Fibroblast of pulmonary artery (primary cell): Measurements from ENCODE around the gene ZNRF4.

Experiments
- DNase-seq: peaks from one replicate; pipeline ENCODE4 v3.0.0-alpha.2; 2010; ENCODE audit warnings: low read depth
- H3K4me3 ChIP-seq: replicated peaks from 2 replicates; pipeline ENCODE4 v1.5.1; 2011; ENCODE audit warnings: low read depth, mild to moderate bottlenecking, control low read depth, low read length, moderate library complexity
- TF ChIP-seq, protein P1 (sequence below): IDR thresholded peaks from 2 replicates; pipeline ENCODE4 v1.5.1; 2011; ENCODE audit warnings: mild to moderate bottlenecking, control low read depth, low read length, inconsistent platforms; ENCODE audit errors: missing control alignments

The ZNRF4 gene

GRCh38 chr19:5450482-5451126 lies 4.6 kb upstream of the ZNRF4 start:
- TF ChIP-seq, protein P1, sequence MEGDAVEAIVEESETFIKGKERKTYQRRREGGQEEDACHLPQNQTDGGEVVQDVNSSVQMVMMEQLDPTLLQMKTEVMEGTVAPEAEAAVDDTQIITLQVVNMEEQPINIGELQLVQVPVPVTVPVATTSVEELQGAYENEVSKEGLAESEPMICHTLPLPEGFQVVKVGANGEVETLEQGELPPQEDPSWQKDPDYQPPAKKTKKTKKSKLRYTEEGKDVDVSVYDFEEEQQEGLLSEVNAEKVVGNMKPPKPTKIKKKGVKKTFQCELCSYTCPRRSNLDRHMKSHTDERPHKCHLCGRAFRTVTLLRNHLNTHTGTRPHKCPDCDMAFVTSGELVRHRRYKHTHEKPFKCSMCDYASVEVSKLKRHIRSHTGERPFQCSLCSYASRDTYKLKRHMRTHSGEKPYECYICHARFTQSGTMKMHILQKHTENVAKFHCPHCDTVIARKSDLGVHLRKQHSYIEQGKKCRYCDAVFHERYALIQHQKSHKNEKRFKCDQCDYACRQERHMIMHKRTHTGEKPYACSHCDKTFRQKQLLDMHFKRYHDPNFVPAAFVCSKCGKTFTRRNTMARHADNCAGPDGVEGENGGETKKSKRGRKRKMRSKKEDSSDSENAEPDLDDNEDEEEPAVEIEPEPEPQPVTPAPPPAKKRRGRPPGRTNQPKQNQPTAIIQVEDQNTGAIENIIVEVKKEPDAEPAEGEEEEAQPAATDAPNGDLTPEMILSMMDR = no peak
- DNase-seq = no peak
- no peak overlapping the region for H3K4me3 ChIP-seq

DNA sequence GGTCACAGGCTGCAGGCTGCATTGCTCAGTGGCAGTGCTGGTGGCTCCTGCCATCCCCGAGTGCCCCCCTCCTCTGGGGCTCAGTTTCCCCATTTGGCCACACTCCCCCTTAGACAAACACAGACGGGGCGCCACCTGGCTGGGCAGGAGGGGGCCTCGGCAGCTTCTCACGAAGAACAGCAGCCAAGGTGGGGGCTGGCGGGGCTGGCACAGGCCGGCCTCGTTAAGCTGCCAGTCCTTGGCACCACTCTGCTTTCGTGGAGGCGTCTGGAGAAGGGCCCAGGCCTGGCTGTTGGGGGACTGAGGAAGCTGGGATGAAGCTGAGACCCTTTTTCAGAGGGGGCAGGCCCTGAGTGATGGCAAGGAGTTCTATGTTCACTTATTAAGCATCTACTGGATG lies 3.7 kb upstream of the ZNRF4 start:
- no peak for DNase-seq
- TF ChIP-seq, protein P1 = no peak

DNA sequence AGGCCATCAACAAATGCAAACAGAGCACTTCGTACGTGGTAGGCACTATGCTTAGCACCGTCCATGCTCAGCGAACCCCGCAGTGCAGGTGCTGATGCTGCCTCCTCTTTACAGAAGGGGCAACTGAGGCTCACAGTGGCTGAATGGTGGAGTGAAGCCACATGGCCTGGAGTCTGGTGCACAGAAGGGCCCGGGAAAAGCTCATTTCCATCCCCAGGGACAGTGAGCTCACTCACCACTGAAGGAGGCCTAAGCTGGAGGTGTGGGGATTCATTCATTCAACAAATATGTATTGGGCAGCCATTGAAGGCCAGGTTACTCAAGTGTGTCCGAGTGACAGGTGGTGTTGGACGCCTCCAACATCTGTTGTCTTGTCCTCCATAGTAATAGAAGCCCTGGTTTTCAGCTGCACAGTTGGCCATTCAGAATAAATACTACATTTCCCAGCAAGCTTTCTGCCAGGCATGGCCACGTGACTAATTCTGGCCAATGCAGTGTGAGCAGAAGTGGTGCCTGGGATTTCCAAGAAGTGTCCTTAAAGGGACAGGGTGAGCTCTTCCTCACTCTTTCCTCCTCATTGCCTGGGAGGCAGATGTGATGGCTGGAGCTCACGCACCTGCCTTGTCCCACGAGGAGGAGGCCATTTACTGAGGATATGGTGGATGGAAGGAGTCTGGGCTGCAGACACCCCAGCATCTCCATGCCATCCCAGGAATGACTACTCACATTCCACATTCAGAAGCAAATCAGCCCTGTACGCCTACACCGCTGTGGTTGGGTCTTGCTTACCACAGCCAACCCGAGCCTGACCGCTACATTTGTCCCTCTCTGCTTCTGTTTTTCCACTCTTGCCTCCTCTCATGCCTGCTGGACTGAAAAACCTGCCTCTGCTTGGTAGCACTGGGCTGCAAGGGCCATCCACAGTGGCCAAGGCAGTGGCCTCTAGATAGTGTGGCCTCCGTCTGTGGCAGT lies 2.3 kb upstream of the ZNRF4 start:
- H3K4me3 ChIP-seq = no peak overlapping the region

More for the DNA sequence above, 3.7 kb upstream of the ZNRF4 start:
- no peak overlapping the region for H3K4me3 ChIP-seq

DNA sequence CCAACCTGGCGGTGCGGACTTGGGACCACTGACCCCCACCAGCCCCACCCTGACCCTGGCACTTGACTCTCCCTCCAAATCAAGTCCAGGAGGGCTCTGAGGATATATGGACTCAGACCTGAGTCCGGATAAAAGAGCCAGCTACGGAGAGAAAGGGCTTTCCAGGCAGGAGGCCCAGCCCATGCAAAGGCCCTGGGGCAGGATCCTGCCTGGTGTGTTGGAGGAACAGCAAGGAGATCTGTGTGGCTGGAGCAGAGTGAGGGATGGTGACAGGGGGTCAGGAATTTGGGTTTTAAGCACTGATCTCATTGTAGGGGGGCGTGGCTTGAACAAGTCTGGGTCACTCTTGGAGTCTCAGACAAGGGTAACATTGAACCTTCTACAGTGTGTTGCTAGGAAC lies 474 bp upstream of the ZNRF4 start:
- DNase-seq = no peak
- H3K4me3 ChIP-seq = no peak overlapping the region
- TF ChIP-seq, protein P1 = no peak

More for the DNA sequence above, 2.3 kb upstream of the ZNRF4 start:
- TF ChIP-seq, protein P1 = no peak
- DNase-seq = peak; percentile 26

DNA sequence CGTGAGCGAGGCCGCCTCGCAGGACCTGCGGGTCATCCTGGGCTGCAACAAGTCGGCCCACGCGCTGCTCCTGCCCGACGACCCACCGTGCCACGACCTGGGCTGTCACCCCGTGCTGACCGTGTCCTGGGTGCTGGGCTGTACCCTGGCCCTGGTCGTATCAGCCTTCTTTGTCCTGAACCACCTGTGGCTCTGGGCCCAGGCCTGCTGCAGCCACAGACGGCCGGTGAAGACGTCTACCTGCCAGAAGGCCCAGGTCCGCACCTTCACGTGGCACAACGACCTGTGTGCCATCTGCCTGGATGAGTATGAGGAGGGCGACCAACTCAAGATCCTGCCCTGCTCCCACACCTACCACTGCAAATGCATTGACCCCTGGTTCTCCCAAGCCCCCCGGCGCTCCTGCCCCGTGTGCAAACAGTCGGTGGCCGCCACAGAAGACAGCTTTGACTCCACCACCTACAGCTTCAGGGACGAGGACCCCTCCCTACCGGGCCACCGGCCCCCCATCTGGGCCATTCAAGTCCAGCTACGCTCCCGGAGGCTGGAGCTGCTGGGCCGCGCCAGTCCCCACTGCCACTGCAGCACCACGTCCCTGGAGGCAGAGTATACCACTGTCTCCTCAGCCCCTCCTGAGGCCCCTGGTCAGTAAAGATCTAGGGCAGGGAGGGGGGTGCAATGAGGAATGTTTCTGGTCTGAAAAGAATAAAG lies 1.1 kb downstream of the ZNRF4 start:
- H3K4me3 ChIP-seq = no peak overlapping the region
- DNase-seq = no peak
- TF ChIP-seq, protein P1 = no peak

GRCh38 chr19:5456841-5457200 lies 1.6 kb downstream of the ZNRF4 start:
- TF ChIP-seq, protein P1 = no peak
- DNase-seq = no peak
- H3K4me3 ChIP-seq = no peak overlapping the region
